GM19328 (cell line): ENCODE results near the gene GOSR2.
"Not testable (repeated sequence)": the region's sequence is repeated elsewhere in the genome, so short reads cannot be mapped to it uniquely, and the experiment has no call there.

ENCODE experiments used
- ATAC-seq: cut with Tn5 transposase; IDR thresholded peaks from one replicate; pipeline ENCODE4 v1.9.1; 2021; ENCODE audit warnings: mild to moderate bottlenecking, moderate library complexity; ENCODE audit not compliant: unreplicated experiment

The GOSR2 gene

GRCh38 chr17:46928467-46929261, 5.7 kb downstream of the GOSR2 start:
- ATAC-seq: no peak

- no peak for ATAC-seq
Measured at GRCh38 chr17:46929413-46929812, 6.5 kb downstream of the GOSR2 start.

DNA sequence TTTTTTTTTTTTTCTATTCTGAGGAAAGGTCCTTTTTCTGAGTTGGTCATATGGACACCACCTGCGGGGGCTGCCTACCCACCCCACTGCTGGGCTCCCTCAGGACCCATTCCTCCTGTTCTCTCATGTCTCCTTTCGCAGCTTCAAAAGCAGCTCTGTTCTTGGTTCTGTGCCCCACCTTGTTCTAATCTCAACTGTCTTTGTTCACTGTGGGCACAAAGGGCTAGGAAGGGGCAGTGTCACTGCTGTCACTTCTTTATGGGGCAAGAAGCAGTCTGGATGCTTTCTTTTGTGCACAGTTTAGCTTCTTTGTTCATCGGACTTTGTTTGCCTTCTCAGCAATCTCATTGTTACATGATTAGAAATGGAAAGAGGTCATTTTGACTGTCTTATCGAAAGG, 7.1 kb downstream of the GOSR2 start:
- no peak for ATAC-seq

DNA sequence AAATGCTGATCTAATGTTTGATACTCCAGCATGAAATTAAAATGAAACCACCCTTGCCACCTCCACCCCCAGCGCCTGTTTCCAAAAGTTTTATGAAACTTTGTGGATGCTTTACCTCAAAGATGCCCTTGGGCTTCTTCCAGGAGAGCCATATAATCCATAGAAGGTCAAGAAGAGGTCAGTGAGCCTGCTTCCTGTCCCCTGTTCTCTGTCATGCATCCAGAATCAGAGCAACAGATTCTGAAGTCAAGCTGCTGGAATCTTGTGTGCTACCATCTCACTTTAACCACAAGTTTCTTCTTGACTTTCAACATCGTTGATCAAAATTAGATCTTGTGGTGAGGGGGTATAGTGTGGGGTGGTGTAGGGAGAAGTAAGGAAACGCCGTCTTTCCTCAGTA, 8.6 kb downstream of the GOSR2 start:
- no peak for ATAC-seq

DNA sequence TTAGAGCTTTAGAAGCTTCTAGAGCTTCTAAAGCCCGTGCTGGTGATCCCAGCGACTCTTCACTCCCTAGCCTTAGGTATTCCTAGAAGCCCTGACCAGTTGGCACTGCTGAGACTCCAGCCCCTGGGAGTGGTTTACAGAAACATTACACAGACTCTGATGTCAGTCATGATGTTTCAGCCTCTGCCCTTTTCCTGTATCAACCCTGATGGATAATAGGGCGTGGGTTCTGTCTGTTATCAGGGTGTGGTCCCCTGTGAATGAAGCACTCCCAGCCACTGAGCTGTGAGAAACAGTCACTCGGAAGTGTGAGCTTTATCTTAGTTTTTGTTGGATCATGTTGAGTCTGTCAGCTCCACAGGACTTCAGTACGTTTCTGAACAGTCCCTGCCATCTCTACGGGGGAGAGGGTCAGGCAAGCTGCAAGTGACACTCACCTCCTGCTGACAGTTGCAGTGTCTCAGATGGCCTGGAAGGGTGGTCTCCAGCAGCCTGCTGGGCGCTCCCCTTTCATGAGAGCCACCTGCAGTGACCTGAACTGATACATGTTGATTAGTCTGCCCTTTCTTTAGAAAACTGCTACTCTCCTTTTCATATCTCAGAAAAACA, 12.8 kb downstream of the GOSR2 start:
- no peak for ATAC-seq

DNA sequence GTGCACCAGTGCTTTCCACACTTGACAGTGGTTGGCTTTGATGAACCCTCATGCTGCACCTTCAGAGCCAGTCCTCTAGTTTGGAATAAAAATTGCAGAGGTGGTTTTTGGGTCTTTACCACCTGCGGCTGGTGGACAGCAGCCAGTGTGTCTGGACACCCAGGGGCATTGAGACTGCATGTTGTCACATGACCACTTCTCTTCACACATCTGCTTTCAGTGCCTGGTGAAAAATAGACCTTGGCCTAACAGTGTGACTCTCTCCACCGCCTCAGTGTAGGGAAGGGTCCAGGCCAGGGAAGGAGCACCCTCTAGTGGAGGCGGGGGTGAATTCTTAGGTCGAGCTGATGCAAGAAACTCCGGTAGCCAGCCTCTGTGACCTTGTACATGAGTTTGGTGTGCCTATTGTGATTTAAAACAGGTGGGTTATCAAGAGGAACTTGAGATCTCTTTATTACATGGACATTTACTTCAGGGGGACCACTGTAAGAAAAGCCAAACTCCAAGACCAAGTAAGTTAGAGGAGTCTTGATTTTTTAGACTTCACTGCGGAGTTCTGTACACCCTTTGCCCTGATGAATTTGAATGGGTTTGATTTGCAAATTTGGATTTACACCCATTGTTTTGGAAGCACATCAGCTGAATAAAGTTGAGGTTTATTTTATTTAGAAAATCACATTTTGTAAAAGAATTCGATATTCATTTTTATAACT, 17.9 kb downstream of the GOSR2 start:
- ATAC-seq: no peak

DNA sequence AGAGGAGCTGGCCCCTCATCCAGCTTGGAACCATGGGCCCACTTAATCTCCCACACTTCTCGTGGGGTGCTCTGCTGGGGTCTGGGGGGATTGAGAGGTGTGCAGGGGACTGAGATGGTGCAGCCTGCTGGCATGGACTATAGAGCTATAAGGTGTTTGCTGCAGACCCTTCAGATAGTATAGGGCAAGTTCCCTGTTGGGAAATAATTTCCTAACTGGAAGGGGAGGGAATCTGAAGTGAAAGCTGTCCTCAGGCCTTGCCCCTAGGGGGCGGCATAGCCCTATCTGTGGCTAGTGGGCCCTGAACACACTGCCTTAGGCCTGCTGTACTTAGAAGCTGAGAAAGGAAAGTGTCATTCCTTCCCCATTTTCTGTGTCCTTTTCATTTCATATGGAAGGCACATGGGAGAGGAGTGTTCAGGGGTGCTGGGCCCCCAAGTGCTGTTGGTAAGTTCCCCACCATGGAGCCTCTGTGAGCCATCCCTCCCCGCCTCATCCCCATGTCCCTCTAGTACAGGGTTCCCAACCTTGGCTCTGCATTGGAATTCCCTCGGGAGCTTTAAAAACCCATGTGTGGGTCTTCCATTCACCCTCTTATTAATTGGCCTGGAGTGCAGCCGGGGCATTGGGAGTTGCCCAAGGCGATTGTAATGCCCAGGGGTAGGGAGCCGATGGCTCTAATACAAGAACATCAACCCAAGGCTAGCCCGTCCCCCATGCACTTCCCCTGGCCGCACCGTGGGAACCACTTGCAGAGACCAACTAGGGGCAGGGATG, 19.7 kb downstream of the GOSR2 start:
- ATAC-seq: no peak

DNA sequence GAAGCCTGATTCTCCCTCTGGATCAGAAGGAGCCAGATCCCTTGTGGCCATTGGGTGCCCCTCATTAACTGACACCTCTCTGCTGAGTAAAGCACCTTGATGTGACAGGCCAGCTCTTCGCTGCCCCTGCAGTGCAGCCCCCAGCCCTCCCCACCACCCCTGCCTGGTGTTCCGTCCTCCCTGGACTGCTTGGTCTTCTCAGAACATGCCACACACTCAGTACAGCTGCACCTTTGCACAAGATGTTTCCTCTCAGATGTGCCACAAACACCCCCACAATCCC, 20.2 kb downstream of the GOSR2 start:
- no peak for ATAC-seq

DNA sequence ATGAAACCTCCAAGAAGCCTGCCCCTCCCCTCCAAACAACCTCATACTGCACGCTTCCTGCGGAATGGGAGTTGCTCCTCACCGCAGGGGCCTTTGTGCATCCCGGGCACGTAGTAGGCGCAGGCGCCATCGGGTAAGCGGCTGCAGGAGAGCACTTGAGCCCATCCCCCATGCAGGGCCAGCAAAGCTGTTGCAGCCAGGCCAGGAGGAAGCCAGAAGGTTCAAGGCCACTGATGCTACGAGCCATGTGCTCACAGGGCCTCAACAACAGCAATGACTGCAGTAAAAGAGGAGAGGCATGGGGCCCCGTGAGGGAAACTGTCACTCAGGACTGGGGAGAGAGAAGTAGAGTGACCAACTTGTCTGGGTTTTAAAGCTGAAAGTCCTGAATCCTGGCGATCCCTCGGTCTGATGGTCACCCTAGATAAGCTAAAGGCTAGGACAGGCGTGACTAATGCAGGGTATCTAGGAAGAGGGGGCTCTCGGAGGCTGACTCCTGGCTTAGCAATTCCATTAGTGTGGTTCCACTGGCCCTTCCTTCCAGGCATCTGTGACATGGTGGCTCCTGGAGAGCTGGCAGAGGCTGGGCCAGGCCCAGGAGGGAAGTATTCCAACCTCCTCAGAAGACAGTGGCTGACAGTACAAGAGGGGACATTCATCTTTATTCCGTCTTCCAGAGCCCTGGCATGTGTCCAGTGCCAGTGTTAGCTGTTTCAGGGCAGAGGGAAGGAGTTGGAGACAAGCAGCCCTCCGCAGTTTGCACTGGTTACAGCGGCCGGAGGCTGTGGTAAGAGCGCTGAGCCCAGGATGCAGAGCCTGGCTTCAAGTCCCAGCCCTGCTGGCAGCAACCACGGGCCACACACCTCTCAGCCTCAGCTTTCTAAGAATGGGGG, 20.8 kb downstream of the GOSR2 start:
- no peak for ATAC-seq

DNA sequence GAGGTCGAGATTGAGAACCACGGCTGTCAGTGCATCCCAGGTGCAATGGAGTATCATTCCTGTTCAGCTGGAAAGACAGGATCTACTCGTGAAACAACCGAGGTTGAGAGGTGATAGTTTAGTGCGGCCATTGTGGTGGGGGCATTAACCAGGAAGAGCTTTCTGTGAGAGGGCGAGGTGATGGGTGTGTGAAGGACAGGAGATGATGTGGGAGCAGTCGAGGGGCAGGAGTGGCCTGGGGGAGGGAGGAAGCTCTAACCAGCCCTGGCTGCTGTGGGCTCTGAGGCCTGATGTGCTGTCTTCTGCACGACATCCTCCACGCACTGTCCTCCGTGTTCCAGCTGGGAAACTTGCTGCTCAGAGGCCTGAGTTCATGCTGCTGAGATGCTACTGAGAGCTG, 22.0 kb downstream of the GOSR2 start:
- ATAC-seq: no peak

DNA sequence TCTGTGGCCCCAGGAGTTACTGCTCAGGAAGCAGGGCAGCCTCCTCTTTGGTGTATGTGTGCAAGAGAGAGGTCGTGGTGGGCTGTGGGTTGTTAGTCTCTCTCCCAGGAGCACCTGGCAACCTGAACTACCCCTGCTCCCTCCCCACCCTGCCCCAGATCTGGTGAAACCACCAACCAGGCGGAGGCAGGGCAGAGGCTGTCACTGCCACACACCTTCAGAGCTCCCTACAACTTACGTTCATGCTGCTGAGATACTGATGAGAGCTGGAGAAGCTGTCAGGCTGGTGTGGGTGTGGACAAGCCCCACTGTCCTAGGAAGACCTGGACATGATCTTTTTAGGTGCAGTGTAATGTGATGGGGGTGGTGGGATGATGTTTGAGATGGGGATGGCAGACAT, 24.3 kb downstream of the GOSR2 start:
- no peak for ATAC-seq

DNA sequence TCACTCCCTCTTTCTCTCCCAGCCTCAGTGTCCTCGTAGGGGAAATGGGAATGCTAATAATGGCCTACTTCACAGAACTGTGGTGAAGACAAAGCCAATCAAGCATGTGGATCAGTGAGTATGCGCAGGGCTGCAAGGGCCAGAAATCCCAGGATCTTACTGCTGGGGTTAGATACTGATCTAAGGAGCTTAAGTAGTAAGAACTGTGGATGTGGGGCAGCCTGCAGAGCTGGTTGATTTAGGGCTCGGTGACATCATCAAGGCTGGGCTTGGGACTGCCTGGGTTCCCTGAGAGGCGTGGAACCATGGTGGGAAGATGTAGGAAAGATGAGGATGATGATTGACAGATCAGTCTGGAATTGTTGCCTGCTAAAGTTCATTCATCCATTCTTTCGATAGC, 25.6 kb downstream of the GOSR2 start:
- no peak for ATAC-seq

- no peak for ATAC-seq
Measured at GRCh38 chr17:46949291-46950174, 26.6 kb downstream of the GOSR2 start.

DNA sequence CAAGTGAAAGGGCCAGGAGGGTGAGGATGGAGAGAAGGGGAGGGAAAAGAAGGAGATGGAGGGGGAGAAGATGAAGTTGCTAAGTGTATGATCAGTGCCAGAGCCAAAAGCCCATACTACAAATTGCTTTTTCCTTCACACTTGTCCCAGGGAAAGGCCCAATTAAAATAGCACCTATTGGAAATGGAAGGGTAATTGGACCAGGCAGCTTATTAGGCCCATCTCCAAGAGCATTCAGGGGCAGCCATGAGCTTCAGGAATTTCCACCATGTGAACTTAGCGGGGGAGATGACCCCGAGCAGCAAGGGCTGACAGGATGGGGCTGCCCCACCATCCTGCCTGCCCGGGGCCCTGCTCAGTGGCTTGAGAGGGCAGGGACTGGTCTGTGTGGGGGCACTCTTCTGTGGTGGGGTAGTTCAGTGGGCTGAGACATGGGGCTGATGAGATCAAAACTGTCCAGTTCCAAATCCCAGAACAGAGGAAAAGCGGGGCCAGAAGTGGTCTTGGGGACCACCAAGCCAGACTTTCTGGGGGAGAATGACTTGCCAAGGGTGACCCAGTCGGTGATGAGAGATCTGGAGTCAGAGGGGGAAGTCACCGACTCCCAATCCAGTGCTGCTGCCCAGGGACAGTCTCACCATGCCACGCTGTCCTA, 27.5 kb downstream of the GOSR2 start:
- no peak for ATAC-seq

- no peak for ATAC-seq
Measured at GRCh38 chr17:46950997-46951621, 28.1 kb downstream of the GOSR2 start.

DNA sequence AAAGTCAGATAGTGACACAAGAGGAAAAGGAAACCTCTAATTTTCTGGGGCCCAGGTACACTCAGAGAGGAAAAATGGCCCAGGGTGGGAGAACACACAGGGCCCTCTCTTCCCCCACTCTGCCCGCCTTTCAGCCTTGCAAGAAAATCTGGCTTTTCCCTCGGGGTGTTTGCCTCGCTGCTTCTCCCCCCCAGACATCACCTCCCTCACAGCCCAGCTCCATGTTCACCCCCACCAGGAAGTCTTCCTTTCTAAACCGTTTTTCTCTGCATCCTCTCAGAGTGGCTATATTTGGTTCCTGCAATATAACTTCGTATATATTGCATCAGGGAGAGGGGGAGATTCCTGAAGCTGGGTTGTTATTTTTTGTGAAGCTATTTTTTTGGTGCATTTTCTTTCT, 28.7 kb downstream of the GOSR2 start:
- no peak for ATAC-seq

GRCh38 chr17:46952115-46952514, 29.2 kb downstream of the GOSR2 start:
- ATAC-seq: no peak

GRCh38 chr17:46953191-46953590, 30.2 kb downstream of the GOSR2 start:
- ATAC-seq: not testable (repeated sequence)
